GM23248 (cell line): ENCODE results near the gene PCP4. TPM values are rescaled to one million over a fixed set of nuclear protein-coding genes. Genes with fewer than 3 reads are reported as not detected.

ENCODE experiments used
- DNase-seq: peaks from one replicate; pipeline ENCODE4 v3.0.0-alpha.2; 2015
- H2AFZ ChIP-seq: fragments of 200-600 bp; sonication (generic); 2 replicates; pipeline ENCODE4 v1.6.1; 2016; ENCODE audit warnings: antibody characterized with exemption
- H3F3A ChIP-seq: fragments of 200-600 bp; sonication (generic); 2 replicates; pipeline ENCODE4 v1.6.1; 2016; ENCODE audit warnings: mild to moderate bottlenecking, antibody characterized with exemption, mixed run types; ENCODE audit not compliant: insufficient read depth
- H3K27ac ChIP-seq: fragments of 200-600 bp; sonication (generic); 2 replicates; pipeline ENCODE4 v1.5.1; 2016; ENCODE audit warnings: mild to moderate bottlenecking
- H3K27me3 ChIP-seq: fragments of 200-600 bp; sonication (generic); replicated peaks from 2 replicates; pipeline ENCODE4 v1.6.1; 2016; ENCODE audit warnings: mild to moderate bottlenecking; ENCODE audit not compliant: insufficient read depth
- H3K36me3 ChIP-seq: fragments of 200-600 bp; sonication (generic); 2 replicates; pipeline ENCODE4 v1.6.1; 2016; ENCODE audit warnings: low read depth, mild to moderate bottlenecking
- H3K4me1 ChIP-seq: fragments of 200-600 bp; sonication (generic); 2 replicates; pipeline ENCODE4 v1.6.1; 2016; ENCODE audit warnings: mild to moderate bottlenecking; ENCODE audit not compliant: insufficient read depth
- H3K4me2 ChIP-seq: fragments of 200-600 bp; sonication (generic); one replicate; pipeline ENCODE4 v1.6.1; 2016; ENCODE audit warnings: mild to moderate bottlenecking; ENCODE audit not compliant: unreplicated experiment
- H3K4me3 ChIP-seq: fragments of 200-600 bp; sonication (generic); 2 replicates; pipeline ENCODE4 v1.5.1; 2016; ENCODE audit warnings: mild to moderate bottlenecking
- H3K79me2 ChIP-seq: fragments of 200-600 bp; sonication (generic); 2 replicates; pipeline ENCODE4 v1.6.1; 2016; ENCODE audit warnings: mild to moderate bottlenecking; ENCODE audit not compliant: insufficient read depth
- H3K9ac ChIP-seq: fragments of 200-600 bp; sonication (generic); 2 replicates; pipeline ENCODE4 v1.6.1; 2016; ENCODE audit warnings: mild to moderate bottlenecking
- H3K9me2 ChIP-seq: fragments of 200-600 bp; sonication (generic); 2 replicates; pipeline ENCODE4 v1.6.1; 2016; ENCODE audit warnings: mixed run types, mild to moderate bottlenecking, moderate library complexity; ENCODE audit not compliant: insufficient read depth
- H3K9me3 ChIP-seq: fragments of 200-600 bp; sonication (generic); one replicate; pipeline ENCODE4 v1.6.1; 2017; ENCODE audit warnings: low read depth
- H4K20me1 ChIP-seq: fragments of 200-600 bp; sonication (generic); 2 replicates; pipeline ENCODE4 v1.6.0; 2016; ENCODE audit not compliant: insufficient read depth
- EZH2 ChIP-seq: fragments of 200-600 bp; sonication (generic); IDR thresholded peaks from 2 replicates; pipeline ENCODE4 v1.6.1; 2018; ENCODE audit warnings: antibody characterized with exemption, mild to moderate bottlenecking; ENCODE audit not compliant: insufficient read depth, poor library complexity, severe bottlenecking
- EZH2phosphoT487 ChIP-seq: fragments of 200-600 bp; sonication (generic); IDR thresholded peaks from 2 replicates; pipeline ENCODE4 v1.6.1; 2018; ENCODE audit warnings: antibody characterized with exemption, moderate library complexity, mild to moderate bottlenecking, low read depth; ENCODE audit not compliant: insufficient read depth
- WGBS, 2 experiments: methylation state at CpG; one replicate each; pipeline ENCODE4 v1.1.6; 2015 to 2017; ENCODE audit warnings: low lambda C conversion rate in 2 of 2, low coverage in 1 of 2; ENCODE audit errors: missing lambda C conversion rate in 2 of 2; 5-methylcytosine and 5-hydroxymethylcytosine counted together
- in situ Hi-C: fragments of 300-500 bp; cut with MboI; formaldehyde crosslinking; loops from 2 replicates; pipeline ENCODE4 v1.15.0; 2020
- polyA plus RNA-seq: library from polyadenylated mRNA; unstranded; fragments of >200 nt; fragmentation: Nextera tagmentation; extraction: Ambion mirVana; gene quantifications from 2 replicates; pipeline ENCODE4 v1.2.1, GENCODE V29; 2016
- total RNA-seq: library from RNA; depleted of rRNA; stranded (reverse); fragments of >200 nt; shearing (Covaris generic); gene quantifications from 2 replicates; pipeline ENCODE4 v1.2.3, GENCODE V29; 2014

The PCP4 gene
- total and polyA plus RNA-seq, 2 experiments from 2014 or later: not detected

DNA sequence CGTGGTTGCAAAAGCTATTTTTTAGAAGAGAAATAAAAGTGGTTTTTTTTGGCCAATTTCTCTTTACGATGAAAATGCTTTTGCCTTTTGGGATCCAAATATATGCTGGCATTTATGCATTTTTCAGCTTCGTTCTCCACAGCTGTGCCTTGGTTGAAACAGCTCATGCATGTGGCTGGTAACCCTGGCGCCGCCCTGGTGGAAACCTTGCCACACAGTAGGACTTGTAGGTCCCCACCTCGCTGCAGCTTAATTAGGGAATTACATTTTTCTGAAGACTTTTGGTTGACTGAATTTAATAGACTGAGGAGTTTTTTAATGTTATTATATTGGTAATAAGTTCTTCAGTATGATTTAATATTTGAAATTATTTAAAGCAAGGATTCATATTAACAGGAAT lies 12.7 kb upstream of the PCP4 start:
- no peak for DNase-seq
- Histone ChIP-seq H2AFZ (no peak overlapping the region), H3K4me1 (no peaks in the 10 kb centered on the region), H3K4me3 (no peak overlapping the region), H3K4me2 (no peak overlapping the region), H4K20me1 (no peaks in the 10 kb centered on the region), H3K79me2 (no peaks in the 10 kb centered on the region), H3K9ac (no peak overlapping the region), H3K9me3 (no peaks in the 10 kb centered on the region), H3F3A (no peaks in the 10 kb centered on the region), H3K9me2 (no peaks in the 10 kb centered on the region), H3K27ac (no peak overlapping the region), H3K27me3 (no peaks in the 10 kb centered on the region), H3K36me3 (no peaks in the 10 kb centered on the region)
- TF ChIP-seq EZH2: no peak
- no peak for TF ChIP-seq EZH2phosphoT487
- WGBS, 2 experiments: 29 to 31% methylated on average over 6 of the region's 6 CpGs
- in situ Hi-C loops: no loop called here

GRCh38 chr21:39855595-39855994 lies 11.6 kb upstream of the PCP4 start:
- Histone ChIP-seq H2AFZ (no peak overlapping the region), H4K20me1 (no peaks in the 10 kb centered on the region), H3K4me1 (no peaks in the 10 kb centered on the region), H3K27me3 (no peaks in the 10 kb centered on the region), H3K36me3 (no peaks in the 10 kb centered on the region), H3K9ac (no peak overlapping the region), H3K9me3 (no peaks in the 10 kb centered on the region), H3F3A (no peaks in the 10 kb centered on the region), H3K27ac (no peak overlapping the region), H3K4me2 (no peak overlapping the region), H3K4me3 (no peak overlapping the region), H3K9me2 (no peaks in the 10 kb centered on the region), H3K79me2 (no peaks in the 10 kb centered on the region)
- TF ChIP-seq EZH2phosphoT487 (no peak), EZH2 (no peak)
- no peak for DNase-seq
- in situ Hi-C loops: no loop called here
- WGBS, 2 experiments: 41 to 43% methylated on average over 4 of the region's 4 CpGs

GRCh38 chr21:39860600-39860999 lies 6.6 kb upstream of the PCP4 start:
- Histone ChIP-seq H2AFZ (no peak overlapping the region), H3K4me2 (no peak overlapping the region), H3K36me3 (no peaks in the 10 kb centered on the region), H4K20me1 (no peaks in the 10 kb centered on the region), H3K9me2 (no peaks in the 10 kb centered on the region), H3F3A (no peaks in the 10 kb centered on the region), H3K27me3 (no peaks in the 10 kb centered on the region), H3K4me1 (no peaks in the 10 kb centered on the region), H3K27ac (no peak overlapping the region), H3K79me2 (no peaks in the 10 kb centered on the region), H3K9me3 (no peaks in the 10 kb centered on the region), H3K9ac (no peak overlapping the region), H3K4me3 (no peak overlapping the region)
- DNase-seq: no peak
- in situ Hi-C loops: no loop called here
- TF ChIP-seq EZH2phosphoT487: no peak
- TF ChIP-seq EZH2: no peak
- 9 to 12% methylated on average over 1 of the region's 1 CpG for whole genome bisulfite sequencing, 2 experiments

GRCh38 chr21:39863111-39863510 lies 4.1 kb upstream of the PCP4 start:
- H4K20me1 ChIP-seq: no peaks in the 10 kb centered on the region
- DNase-seq: no peak

GRCh38 chr21:39866093-39866492 lies 1.1 kb upstream of the PCP4 start:
- Histone ChIP-seq H3F3A (no peaks in the 10 kb centered on the region), H3K9me2 (no peaks in the 10 kb centered on the region), H3K27ac (no peak overlapping the region), H4K20me1 (no peaks in the 10 kb centered on the region), H3K9ac (no peak overlapping the region), H3K79me2 (no peaks in the 10 kb centered on the region), H3K4me2 (no peak overlapping the region), H3K4me1 (no peaks in the 10 kb centered on the region), H3K27me3 (no peaks in the 10 kb centered on the region), H2AFZ (no peak overlapping the region), H3K4me3 (no peak overlapping the region), H3K36me3 (no peaks in the 10 kb centered on the region), H3K9me3 (no peaks in the 10 kb centered on the region)
- 41 to 51% methylated on average over 10 of the region's 10 CpGs for WGBS, 2 experiments
- TF ChIP-seq EZH2phosphoT487 (no peak), EZH2 (no peak)
- in situ Hi-C loops: no loop called here
- no peak for DNase-seq

More at GRCh38 chr21:39863111-39863510, 4.1 kb upstream of the PCP4 start:
- TF ChIP-seq EZH2phosphoT487 (no peak), EZH2 (no peak)
- Histone ChIP-seq H3K4me2 (no peak overlapping the region), H3K9ac (no peak overlapping the region), H3K9me3 (no peaks in the 10 kb centered on the region), H2AFZ (no peak overlapping the region), H3K4me3 (no peak overlapping the region), H3K4me1 (no peaks in the 10 kb centered on the region), H3K27me3 (no peaks in the 10 kb centered on the region), H3F3A (no peaks in the 10 kb centered on the region), H3K9me2 (no peaks in the 10 kb centered on the region), H3K79me2 (no peaks in the 10 kb centered on the region), H3K27ac (no peak overlapping the region), H3K36me3 (no peaks in the 10 kb centered on the region)
- in situ Hi-C loops: no loop called here
- 19 to 21% methylated on average over 4 of the region's 4 CpGs for WGBS, 2 experiments
